HG03060 (cell line): ENCODE measurements around the gene PNMA1.

ENCODE experiments used
- ATAC-seq: cut with Tn5 transposase; IDR thresholded peaks from one replicate; pipeline ENCODE4 v1.9.1; 2021; ENCODE audit warnings: low read depth, moderate number of reproducible peaks; ENCODE audit not compliant: unreplicated experiment

PNMA1 gene

DNA sequence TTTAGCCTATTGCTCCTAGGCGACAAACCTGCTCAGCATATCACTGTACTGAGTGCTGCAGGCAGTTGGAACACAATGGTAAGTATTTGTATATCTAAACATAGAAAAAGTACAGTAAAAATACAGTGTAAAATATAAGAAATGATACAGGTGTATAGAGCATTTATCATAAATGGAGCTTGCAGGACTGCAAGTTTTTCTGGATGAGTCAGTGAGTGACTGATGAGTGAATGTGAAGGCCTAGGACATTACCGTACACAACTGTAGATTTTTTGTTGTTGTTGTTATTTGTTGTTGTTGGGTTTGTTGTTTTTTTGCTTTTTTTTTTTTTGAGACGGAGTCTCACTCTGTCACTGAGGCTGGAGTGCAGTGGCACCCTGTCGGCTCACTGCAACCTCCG, 33.4 kb downstream of the PNMA1 start:
- ATAC-seq, result no peak

DNA sequence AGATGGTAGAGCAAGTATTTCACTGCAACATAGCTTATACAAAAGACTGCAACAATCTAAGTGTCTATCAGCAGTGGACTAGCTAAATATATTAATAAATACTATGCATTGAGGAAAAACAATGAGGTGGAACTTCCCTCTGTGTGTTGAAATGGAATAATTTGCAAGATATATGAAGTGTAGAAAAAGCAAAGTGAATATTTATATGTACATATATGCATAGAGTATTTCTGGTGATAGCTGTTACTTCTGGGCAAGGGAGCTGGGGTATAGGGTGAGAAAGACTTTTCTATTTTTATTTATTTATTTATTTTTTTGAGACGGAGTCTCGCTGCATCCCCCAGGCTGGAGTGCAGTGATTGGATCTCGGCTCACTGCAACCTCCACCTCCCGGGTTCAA, 35.5 kb downstream of the PNMA1 start:
- no peak for ATAC-seq

DNA sequence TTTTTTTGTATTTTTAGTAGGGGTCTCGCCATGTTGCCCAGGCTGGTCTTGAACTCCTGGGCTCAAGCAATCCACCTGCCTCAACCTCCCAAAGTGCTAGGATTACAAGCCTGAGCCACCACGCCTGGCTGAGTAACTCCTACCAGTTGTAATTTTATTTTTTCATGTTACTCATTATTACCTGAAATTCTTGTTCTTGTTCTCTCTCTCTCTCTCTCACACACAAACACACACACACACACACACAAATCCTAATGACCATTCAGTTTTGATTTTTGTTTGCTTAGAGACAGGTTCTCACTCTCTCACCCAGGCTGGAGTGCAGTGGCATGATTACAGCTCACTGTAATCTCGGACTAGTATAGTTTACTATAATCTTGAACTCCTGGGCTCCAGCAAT, 39.2 kb downstream of the PNMA1 start:
- no peak for ATAC-seq

DNA sequence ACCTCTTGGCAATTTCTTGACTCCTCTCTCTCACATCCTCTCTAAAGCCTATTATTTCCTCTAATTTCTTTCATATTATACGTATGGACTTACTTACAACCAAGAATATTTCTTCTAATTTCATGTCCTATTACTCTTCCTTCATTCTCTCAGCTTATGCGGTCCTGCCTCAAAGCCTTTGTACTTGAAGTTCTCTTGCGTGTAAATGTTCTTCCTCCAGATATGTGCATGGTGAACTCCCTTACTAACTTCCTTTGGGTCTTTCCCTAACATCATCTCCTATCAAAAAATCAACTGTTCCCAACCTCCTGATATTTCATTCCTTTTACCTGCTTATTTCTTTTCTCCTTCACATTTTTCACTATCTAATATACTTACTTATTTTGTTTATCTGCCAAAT, 46.3 kb downstream of the PNMA1 start:
- ATAC-seq, result no peak

DNA sequence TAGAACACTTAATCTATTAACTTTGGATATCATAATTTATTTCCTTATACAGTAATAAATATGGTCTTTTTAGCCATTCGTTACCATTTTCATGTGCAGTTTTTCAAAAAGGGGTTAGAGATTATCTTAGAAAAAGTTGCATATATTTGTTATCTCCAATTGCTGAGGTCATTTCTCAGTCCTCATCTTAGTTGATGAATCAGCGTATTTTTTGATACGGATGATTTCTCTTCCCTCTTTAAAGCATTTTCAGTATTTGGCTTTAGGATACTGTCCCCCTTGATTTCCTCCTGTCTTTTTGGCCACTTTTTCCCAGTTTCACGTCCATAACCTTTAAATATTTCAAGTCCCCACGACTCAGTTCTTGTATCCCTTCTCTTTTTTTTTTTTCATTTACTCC, 47.6 kb downstream of the PNMA1 start:
- no peak for ATAC-seq

DNA sequence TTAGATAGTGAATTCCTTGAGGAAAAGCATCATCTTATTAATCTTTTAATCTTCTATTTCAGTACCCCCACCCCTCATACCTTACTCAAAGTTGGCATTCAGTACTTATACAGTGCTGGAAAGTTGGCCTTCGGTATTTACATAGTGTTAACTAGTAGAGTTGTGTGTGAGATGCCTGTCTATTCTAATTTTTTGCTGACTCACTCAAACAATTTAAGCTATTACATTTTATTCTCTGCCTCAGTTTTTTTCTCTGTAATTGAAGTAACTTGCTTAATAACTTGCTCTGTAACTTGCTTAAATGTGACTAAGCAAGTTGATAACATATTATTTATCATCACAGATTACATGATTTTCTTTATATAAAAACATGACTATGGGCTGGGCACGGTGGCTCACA, 49.1 kb downstream of the PNMA1 start:
- no peak for ATAC-seq

DNA sequence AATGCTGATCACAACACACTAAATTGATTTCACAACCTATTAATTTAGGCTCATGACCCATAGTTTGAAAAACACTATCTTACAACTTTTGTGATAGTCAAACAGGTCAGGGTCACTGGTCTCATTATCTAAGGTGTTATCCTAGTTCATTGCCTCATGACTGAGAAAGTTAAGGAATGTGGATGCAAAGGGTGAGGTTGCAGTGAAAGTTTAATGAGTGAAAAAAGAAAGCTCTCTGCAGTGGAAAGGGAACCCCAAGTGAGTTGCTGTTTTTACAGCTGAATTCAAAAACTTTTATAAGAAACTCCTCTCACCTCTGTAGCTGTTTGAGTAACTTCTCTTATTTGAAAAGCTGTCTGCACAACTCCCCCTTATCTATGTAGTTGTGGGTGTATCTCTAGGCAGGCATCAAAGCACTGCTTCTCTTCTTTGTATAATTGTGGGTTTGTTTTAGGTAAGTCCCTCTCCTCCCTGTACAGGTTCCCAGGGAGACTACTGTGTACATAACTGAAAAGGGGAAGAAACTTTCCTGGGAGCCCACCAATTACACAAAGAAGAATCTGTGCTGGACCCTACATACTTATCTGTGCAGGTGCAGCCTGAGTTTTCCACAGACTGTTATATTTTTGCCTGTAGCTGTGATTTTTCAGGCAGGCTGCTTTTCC, 50.5 kb downstream of the PNMA1 start:
- no peak for ATAC-seq

DNA sequence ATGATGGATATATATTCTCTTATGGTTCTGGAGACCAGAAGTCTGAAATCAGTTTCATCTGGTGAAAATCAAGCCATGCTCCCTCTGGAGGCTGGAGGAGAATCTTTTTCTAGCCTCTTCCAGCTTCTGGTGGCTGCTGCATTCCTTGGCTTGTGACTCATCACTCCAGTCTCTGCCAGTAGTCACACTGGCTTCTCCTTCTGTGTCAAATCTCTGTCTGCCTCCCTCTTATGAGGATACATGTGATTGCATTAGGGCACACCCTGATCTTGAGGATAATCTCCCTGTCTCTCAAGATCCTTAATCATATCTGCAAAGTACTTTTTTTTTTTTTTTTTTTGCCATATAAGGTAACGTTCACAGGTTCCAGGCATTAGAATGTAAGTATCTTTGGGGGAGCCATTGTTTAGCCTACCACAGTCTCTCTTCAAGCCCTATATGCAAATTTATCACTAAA, 51.7 kb downstream of the PNMA1 start:
- ATAC-seq, result no peak

DNA sequence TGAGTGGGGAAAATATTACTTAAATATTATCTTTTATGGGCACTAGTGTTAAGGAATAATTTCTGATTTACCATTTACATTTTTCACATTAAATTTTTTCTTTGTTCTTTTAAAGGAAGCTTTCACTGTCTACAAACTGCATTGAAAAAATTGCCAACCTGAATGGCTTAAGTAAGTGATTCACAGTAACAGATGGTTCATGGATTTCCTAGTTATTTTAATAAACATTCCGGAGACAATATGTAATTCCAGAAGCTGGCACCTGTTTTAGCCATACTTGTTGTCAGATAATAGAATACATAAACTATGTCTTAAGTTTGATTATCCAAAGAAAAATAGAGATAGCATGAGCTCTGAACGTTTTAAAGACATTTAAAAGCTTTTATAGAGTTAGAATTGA, 52.3 kb downstream of the PNMA1 start:
- ATAC-seq, result no peak
